H1 (cell line): ENCODE results near the gene RRAS2. TPM values are rescaled to one million over a fixed set of nuclear protein-coding genes. Genes with fewer than 3 reads are reported as not detected.

Experiments
- ATF3 ChIP-seq: IDR thresholded peaks from 2 replicates; pipeline ENCODE4 v1.6.1; 2011; ENCODE audit warnings: low read depth, mild to moderate bottlenecking, low read length; ENCODE audit not compliant: insufficient read depth
- BRCA1 ChIP-seq: IDR thresholded peaks from 2 replicates; pipeline ENCODE4 v1.6.1; 2012; ENCODE audit warnings: low read depth, low read length, improper control_type of control experiment
- GTF2F1 ChIP-seq: IDR thresholded peaks from 2 replicates; pipeline ENCODE4 v1.6.1; 2012; ENCODE audit warnings: low read depth, low read length, improper control_type of control experiment, borderline replicate concordance
- SIX5 ChIP-seq: IDR thresholded peaks from 2 replicates; pipeline ENCODE4 v1.6.1; 2011; ENCODE audit warnings: mild to moderate bottlenecking, low read depth, low read length
- polyA plus RNA-seq, 7 experiments: library from polyadenylated mRNA; depleted of rRNA in 3 of 7; stranded (reverse) in 5 of 7; unstranded in 2 of 7; fragments of >200 nt in 5 of 7; fragments of 200-250 nt in 2 of 7; gene quantifications; 1 replicate in 5 of 7; 2 replicates in 1 of 7; 4 replicates in 1 of 7; pipeline versions ENCODE4 v1.2.1 to v1.2.3, GENCODE V29; 2011 to 2013; ENCODE audit warnings: missing spikeins in 2 of 7, mixed read lengths in 2 of 7
- total RNA-seq: library from RNA; stranded (reverse); fragmentation: NEBNext Ultra II Directional; extraction: Animal tissue kit (Norgen Biotek cat#: 25700); gene quantifications from 2 replicates; pipeline ENCODE4 v1.2.1, GENCODE V29; 2021

The RRAS2 gene
- total and polyA plus RNA-seq, 2 of the 8 experiments (the other 6 are each of a cell fraction or from before 2014, with no cell fraction given), result 72.3 to 234 TPM

- TF ChIP-seq GTF2F1 (no peak), ATF3 (no peak), SIX5 (no peak), BRCA1 (no peak)
These were observed 46.1 kb downstream of the RRAS2 start (continued) for GRCh38 chr11:14312736-14313438.
